Measurements from ENCODE around the gene RNF38.
"Not testable (repeated sequence)": the region's sequence is repeated elsewhere in the genome, so short reads cannot be mapped to it uniquely, and the experiment has no call there.

The RNF38 gene

GRCh38 chr9:36399980-36400331 lies at the start of gene RNF38:
Gene RNF38 (minus strand): TSS chr9:36400269. CDS start chr9:36400108, 161 bp downstream.
- in situ Hi-C loops (cut with MboI; ENCODE audit: low sequenced_read_pairs): loop anchor here (10.0 to 25.0 kb wide), 2 partner anchors 165 to 337 kb away; no protein-coding TSS in a partner anchor

- in situ Hi-C loops (cut with MboI; ENCODE audit: low sequenced_read_pairs): not testable (repeated sequence)
Measured at GRCh38 chr9:36448555-36448954, 48.5 kb upstream of the RNF38 start.

DNA sequence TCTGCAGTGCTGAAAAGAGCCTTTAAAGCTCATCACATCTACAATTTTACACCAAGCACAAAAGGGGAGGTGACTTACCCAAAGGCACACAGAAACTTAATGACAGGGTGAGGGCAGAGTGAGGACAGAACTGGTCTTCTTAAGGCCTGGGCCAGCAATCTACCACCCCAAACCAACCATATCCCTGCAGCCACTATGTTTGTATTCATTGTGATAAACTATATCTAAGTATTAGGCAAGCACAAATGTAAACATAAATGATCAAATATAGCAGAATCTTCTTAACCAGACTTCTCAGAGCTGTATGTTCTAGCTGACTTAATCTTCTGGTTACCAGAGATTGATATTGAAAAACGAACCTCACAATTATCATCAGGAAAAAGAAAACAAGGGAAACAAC lies 47.9 kb upstream of the RNF38 start:
- in situ Hi-C loops (cut with MboI; ENCODE audit: low sequenced_read_pairs): no loop called here

GRCh38 chr9:36446678-36447077 lies 46.6 kb upstream of the RNF38 start:
- in situ Hi-C loops (cut with MboI; ENCODE audit: low sequenced_read_pairs): not testable (repeated sequence)

DNA sequence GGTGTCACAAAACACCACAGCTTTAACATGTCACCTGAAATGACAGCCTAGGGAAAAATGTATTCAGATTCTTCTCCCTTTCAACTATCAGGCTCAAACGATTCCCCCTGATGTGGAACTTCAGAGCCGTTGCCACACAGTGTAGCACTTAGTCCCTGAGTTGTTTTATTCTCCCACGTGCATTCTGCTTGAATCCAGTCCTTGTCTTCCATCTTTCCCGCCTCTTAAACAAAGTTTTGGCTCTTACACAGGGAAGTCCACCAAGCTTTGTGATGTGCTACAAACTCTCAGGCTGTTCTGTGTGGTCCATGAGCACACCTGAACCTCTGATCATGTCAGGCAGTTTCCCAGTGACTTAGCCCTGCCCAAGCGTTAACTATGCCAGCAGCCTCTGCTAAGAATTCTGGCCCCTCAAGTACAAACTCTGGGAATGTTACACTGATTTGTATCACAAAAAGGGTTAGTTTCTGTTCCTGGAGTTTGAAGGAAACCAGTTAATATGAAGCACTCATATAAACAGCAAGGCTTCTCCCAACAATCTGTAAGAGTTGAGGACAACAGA lies 45.8 kb upstream of the RNF38 start:
- in situ Hi-C loops (cut with MboI; ENCODE audit: low sequenced_read_pairs): no loop called here

GRCh38 chr9:36444203-36444602 lies 44.1 kb upstream of the RNF38 start:
- in situ Hi-C loops (cut with MboI; ENCODE audit: low sequenced_read_pairs): no loop called here

- in situ Hi-C loops (cut with MboI; ENCODE audit: low sequenced_read_pairs): no loop called here
Measured at GRCh38 chr9:36443581-36443980, 43.5 kb upstream of the RNF38 start.

GRCh38 chr9:36442710-36443109 lies 42.6 kb upstream of the RNF38 start:
- in situ Hi-C loops (cut with MboI; ENCODE audit: low sequenced_read_pairs): no loop called here

DNA sequence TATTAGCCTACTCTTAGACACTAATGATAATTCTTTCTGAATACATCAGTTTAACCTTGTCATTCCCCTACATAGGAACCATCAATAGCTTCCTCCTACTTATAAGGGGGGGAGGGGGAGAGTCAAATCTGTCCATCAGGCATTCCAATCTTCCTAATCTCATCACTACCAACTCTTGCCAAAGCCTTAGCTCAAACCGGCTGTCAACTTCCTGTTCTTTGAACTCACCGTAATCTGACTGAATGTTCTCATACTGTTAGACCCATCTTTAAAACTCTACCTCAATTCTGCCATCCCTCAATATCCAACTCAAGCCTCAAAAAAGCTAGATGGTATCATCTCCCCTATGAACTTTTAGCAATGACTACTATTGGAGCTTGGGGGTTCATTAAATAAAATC lies 41.9 kb upstream of the RNF38 start:
- in situ Hi-C loops (cut with MboI; ENCODE audit: low sequenced_read_pairs): no loop called here

GRCh38 chr9:36438536-36439236 lies 38.6 kb upstream of the RNF38 start:
- in situ Hi-C loops (cut with MboI; ENCODE audit: low sequenced_read_pairs): no loop called here

DNA sequence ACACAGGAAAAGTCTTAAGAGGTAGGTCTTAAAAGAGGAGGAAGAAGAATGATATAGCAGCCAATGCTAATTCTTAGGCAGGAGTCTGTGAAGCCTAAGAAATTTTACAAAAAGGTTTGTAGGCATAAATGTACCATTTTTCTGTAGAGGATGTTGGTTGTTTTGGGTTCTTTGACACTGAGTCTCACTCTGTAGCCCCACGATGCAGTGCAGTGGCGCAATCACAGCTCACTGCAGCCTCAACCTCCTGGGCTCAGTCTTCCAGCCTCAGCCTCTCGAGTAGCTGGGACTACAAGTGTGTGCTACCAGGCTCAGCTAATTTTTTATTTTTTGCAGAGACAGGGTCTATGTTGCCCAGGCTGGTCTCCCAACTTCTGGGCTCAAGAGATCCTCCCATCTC lies 37.7 kb upstream of the RNF38 start:
- in situ Hi-C loops (cut with MboI; ENCODE audit: low sequenced_read_pairs): no loop called here

DNA sequence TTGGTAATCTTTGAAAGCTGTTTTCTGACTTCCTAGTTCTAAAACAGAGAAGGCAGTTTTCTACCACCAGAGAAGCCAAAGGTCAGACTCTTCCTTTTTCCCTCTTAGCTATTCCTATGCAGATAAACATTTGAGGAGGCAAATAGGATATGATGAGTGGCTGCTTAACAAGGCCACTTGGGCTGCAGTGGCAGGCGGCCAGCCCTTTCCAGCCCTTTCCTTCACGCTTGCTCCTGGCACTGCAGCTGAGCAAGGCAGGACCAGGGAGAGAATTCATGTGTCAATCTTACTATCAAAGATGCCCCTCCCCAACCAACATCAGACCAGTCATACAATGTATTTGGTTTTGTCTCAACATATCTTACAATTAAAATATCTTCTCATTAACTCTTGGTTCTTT lies 36.8 kb upstream of the RNF38 start:
- in situ Hi-C loops (cut with MboI; ENCODE audit: low sequenced_read_pairs): no loop called here

- in situ Hi-C loops (cut with MboI; ENCODE audit: low sequenced_read_pairs): no loop called here
Measured at GRCh38 chr9:36433386-36433785, 33.3 kb upstream of the RNF38 start.

- in situ Hi-C loops (cut with MboI; ENCODE audit: low sequenced_read_pairs): no loop called here
Measured at GRCh38 chr9:36431078-36431477, 31.0 kb upstream of the RNF38 start.

DNA sequence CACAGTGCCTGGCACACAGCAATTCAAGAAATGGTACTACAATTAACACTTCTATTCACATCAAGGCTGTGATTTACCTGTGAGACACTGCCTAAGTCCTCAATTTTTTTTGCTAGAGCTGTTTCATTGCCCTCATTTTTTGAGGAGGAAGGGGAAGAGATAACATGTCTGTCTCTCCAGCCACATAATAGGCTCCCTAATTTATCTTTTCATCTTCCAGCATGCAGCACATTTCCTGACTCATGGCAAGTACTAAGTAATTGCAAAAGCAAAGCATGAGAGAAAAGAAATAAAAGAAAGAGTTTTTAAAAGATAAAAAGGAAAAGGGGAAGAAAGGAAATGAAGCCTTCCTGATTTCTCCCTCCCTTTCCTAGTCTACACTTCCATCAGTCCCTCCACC lies 26.9 kb upstream of the RNF38 start:
- in situ Hi-C loops (cut with MboI; ENCODE audit: low sequenced_read_pairs): no loop called here

- in situ Hi-C loops (cut with MboI; ENCODE audit: low sequenced_read_pairs): no loop called here
Measured at GRCh38 chr9:36426348-36426747, 26.3 kb upstream of the RNF38 start.

- in situ Hi-C loops (cut with MboI; ENCODE audit: low sequenced_read_pairs): loop anchor here (25.0 kb wide), 1 partner anchor 313 kb away; no protein-coding TSS in a partner anchor
Measured at GRCh38 chr9:36424289-36425055, 24.4 kb upstream of the RNF38 start.

GRCh38 chr9:36423206-36423605 lies 23.1 kb upstream of the RNF38 start:
- in situ Hi-C loops (cut with MboI; ENCODE audit: low sequenced_read_pairs): loop anchor here (25.0 kb wide), 1 partner anchor 314 kb away; no protein-coding TSS in a partner anchor

- in situ Hi-C loops (cut with MboI; ENCODE audit: low sequenced_read_pairs): loop anchor here (25.0 kb wide), 1 partner anchor 320 kb away; no protein-coding TSS in a partner anchor
Measured at GRCh38 chr9:36416890-36417289, 16.8 kb upstream of the RNF38 start.

- in situ Hi-C loops (cut with MboI; ENCODE audit: low sequenced_read_pairs): loop anchor here (25.0 kb wide), 1 partner anchor 321 kb away; no protein-coding TSS in a partner anchor
Measured at GRCh38 chr9:36415822-36416525, 15.9 kb upstream of the RNF38 start.

DNA sequence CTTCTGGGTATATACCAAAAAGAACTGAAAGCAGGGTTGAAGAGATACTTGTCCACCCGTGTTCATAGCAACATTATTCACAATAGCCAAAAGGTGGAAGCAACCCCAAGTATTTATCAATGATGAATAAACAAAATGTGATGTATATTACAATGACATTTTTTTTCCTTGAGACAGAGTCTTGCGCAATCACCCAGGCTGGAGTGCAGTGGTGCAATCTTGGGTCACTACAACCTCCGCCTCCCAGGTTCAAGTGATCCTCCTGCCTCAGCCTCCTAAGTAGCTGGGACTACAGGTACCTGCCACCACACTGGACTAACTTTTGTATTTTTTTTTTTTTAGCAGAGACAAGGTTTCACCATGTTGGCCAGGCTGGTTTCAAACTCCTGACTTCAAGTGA lies 11.3 kb upstream of the RNF38 start:
- in situ Hi-C loops (cut with MboI; ENCODE audit: low sequenced_read_pairs): loop anchor here (25.0 kb wide), 1 partner anchor 326 kb away; no protein-coding TSS in a partner anchor

Data from HL-60/S4 treated with retinoic acid at 250 ng/mL for 4 days and 3 days (cell line).